GM19467 (cell line): ENCODE measurements around the gene TIGD6.
A peak's percentile ranks its signal among the peaks of the same experiment; 100 is the strongest.
"Not testable (repeated sequence)": the region's sequence is repeated elsewhere in the genome, so short reads cannot be mapped to it uniquely, and the experiment has no call there.

Experiments
- ATAC-seq: cut with Tn5 transposase; IDR thresholded peaks from one replicate; pipeline ENCODE4 v1.9.1; 2021; ENCODE audit warnings: mild to moderate bottlenecking, moderate library complexity; ENCODE audit not compliant: unreplicated experiment

TIGD6 gene

DNA sequence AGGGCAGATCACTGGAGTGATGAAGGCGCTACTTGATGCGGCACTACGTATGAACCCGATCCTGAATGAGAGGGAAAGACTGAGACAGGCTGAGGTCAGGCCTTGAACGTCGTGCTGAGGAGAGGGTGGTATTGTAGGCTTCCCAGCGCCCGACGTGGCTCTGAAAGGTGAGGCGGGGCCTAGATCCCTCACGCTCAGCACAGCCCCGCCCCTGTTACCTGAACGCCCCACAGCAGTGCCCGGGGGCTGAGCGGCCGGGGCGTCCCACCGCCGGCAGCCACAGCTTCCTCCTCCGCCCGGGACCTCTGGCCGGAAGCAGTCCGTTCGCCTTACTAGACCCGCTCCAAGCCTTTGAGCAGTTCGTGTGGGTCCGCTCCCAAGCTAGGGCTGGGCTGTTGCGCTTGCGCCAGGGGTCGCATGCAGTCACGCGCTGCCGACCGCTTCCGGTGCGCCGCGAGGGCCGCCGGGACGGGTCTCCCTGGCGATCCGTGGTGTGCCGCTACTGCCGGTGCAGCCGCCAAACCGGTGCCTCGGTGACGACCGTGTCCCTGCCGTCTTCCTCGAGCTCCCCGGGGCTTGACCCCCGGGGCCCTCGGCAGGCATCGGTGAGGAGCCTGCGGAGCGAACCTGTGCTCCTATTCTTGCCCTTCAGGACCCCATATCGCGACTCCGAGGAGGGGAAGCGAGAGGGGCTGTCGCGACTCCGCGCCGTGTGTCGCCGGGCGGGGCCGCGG lies at the start of gene TIGD6, which contains the start of gene HMGXB3:
Gene TIGD6, minus strand, starts transcription at position 399 of the 734 bp plus-strand sequence. CDS start 4,306 bp downstream, outside the sequence.
Gene HMGXB3, plus strand, starts transcription at position 484 of the 734 bp plus-strand sequence. CDS start 4,114 bp downstream, outside the sequence.
- peak; percentile 79 for ATAC-seq

GRCh38 chr5:150046031-150046430 lies 45.6 kb upstream of the TIGD6 start:
- ATAC-seq = no peak

DNA sequence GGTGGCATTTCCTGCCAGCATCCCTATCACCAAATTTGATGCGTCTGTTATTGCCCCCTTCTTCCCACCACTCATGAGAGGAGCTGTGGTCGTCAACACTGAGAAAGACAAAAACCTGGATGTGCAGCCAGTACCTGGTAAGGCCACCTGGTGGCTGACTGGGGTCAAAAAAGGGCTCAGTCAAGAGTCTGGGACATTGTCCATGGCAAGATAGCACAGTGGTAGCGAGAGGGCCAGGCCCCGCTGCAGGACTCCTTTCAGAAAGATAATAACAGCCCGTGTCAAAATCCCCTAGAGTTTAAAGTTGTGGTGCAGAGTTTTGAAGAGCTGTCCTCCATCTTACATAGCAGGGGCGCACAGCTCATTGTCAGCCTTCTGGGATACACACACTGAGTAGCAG lies 45.1 kb upstream of the TIGD6 start:
- no peak for ATAC-seq

DNA sequence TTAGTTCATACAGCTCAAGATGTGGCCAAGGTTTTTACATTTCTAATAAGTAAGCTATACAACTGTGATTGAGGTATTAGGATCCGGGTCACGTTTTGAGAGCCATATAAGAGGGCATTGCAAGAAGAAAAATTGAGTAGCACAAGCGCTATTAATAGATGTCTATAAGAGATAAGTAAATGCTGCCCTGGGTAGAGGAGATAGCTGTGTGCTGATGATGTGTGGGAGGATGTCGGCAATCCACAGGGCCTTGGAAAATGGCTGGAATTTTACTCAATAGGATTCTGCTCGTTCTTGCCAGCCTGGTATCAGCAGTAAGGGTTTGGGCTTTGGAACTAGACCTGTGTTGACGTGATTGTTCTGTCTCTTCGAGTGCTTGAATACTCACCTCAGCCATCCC lies 44.3 kb upstream of the TIGD6 start:
- ATAC-seq = no peak

GRCh38 chr5:150044329-150044681 lies 43.9 kb upstream of the TIGD6 start:
- ATAC-seq = no peak

DNA sequence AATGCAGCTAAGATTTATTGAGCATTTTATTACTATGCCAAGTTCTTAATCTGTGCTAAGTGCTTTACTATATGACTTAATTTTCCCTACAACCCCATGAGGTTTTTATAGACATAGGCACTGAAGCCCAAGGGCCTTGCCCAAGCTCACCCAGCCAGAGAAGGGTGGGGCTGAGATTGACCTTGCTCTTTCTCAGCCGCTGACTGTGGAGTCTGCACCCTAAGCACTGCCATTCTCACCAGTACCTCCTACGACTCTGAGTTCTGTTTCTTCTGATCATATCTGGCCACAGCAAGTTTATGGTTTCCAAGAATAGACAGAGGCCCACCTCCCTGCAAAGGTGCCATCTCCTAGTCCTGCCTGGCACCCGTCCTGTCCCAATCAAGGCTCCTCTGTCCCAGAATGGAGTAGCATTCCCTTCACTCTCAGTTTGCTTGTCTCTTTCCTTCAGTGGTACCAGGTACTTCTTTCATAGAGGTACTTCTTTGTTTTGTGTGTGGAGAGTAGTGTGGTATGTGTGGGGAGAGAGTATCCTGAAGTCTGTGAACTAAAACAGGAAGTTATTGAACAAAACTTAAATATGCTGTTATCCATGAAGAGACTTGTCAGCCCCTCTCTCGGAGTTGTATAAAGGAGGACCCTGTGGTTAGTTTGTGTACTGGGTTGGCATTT lies 43.3 kb upstream of the TIGD6 start:
- no peak for ATAC-seq

DNA sequence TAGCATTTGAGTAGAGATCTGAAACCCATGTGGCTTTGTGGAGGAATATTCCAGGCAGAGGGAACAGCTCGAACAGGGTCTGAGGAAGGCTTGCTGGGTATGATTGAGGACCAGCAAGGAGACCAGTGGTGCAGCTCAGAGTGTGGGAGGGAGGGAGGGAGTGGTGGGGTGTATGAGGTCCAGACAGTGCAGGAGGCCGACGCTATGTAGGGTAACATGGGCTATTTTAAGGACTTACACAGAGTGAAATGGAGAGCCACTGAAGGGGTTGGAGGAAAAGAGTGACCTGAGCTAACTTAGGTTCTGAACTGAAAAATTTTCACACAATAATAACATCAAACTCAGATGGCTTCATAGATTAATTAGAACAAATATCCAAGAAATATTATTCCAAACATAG lies 42.0 kb upstream of the TIGD6 start:
- no peak for ATAC-seq

DNA sequence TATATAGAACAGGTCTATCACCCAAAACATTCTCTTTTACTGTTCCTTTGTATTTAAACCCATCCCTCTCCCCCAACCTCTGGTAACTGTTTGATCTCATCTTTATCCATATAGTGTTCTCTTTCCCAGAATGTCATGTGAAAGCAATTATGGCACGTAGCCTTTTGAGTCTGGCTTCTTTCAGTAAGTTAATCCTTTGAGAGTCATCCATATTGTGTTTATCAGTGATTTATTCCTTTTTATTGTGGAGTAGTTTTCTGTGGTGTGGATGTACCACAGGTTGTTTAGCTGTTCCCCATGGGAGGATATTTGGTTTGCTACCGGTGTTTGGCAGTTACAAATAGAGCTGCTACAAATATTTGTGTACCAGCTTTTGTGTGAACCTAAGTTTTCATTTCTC lies 38.1 kb upstream of the TIGD6 start:
- no peak for ATAC-seq

DNA sequence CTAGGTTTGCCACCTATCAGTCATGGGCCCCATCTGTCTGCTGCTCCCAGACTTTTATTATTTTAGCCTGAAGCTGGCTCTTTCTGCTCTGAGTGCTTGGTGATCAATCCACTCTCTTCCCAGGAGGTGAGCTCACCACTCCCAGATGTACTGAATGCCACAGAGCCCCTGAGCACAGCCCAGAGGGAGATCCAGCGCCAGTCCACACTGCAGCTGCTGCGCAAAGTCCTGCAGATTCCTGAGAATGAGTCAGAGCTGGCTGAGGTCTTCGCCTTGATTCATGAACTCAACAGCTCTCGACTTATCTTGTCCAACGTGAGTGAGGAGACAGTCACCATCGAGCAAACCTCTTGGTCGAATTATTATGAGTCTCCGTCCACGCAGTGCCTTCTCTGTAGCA lies 36.1 kb upstream of the TIGD6 start:
- no peak for ATAC-seq

GRCh38 chr5:150035139-150035895 lies 34.9 kb upstream of the TIGD6 start:
- peak; percentile 88 for ATAC-seq

- ATAC-seq = no peak
Observed at GRCh38 chr5:150034662-150035061, 34.2 kb upstream of the TIGD6 start.

DNA sequence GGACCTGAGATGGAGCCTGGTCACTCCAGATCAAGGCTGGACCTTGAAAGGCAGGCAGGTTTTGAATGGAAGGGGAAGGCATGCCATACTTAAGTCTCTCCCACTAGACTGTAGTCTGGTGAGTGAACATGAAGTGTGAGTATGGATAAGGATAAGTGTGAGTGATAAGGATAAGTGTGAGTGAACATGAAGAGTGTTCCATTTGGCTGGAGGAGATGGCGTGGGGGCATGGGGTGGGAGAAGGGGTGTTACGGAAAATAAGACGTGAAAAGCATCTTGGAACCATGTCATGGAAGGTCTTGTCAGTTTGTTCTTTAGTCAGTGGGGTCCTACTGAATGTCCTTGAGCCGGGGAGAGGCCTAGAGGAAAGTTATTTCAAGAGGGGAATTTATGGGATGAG lies 32.9 kb upstream of the TIGD6 start:
- ATAC-seq = no peak

DNA sequence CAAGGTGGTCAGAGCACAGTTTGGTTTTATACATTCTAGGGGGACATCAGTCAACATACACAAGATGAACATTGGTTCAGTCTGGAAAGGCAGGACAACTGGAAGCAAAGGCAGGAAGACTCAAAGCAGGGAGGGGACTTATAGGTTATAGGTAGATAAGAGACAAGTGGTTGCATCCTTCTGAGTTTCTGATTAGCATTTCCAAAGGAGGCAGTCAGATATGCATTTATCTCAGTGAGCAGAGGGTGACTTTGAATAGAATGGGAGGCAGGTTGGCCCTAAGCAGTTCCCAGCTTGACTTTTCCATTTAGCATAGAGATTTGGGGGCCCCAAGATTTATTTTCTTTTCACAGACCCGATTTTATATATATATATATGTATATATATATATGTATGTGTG lies 27.6 kb upstream of the TIGD6 start:
- ATAC-seq = not testable (repeated sequence)

- no peak for ATAC-seq
Observed at GRCh38 chr5:150026682-150027172, 26.3 kb upstream of the TIGD6 start.

DNA sequence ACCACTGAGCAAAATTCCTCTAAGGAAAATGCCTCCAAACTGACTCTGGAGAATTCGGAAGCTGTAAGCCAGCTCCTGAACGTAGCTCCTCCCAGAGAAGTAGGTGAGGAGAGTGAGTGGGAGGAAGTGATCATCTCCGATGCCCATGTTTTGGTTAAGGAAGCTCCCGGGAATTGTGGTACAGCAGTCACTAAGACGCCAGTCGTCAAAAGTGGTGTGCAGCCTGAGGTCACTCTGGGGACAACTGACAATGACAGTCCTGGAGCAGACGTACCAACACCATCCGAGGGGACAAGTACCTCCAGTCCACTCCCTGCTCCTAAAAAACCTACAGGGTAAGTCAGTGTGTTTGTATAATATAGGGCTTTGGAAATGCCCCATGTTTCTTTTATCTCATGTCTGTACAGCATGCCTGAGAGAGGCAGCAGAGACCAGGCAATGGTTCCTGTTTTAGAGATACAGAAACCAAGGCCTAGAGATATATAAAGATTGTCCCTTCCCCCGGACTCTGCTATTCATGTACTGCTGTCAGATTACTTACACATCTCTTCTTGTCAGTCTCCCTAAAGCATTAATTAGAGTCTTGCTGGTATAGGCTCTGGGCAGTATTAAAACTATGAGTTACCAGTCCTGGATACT lies 24.0 kb upstream of the TIGD6 start:
- ATAC-seq = no peak

GRCh38 chr5:150023136-150023535 lies 22.7 kb upstream of the TIGD6 start:
- ATAC-seq = no peak

GRCh38 chr5:150022681-150023080 lies 22.2 kb upstream of the TIGD6 start:
- ATAC-seq = no peak

DNA sequence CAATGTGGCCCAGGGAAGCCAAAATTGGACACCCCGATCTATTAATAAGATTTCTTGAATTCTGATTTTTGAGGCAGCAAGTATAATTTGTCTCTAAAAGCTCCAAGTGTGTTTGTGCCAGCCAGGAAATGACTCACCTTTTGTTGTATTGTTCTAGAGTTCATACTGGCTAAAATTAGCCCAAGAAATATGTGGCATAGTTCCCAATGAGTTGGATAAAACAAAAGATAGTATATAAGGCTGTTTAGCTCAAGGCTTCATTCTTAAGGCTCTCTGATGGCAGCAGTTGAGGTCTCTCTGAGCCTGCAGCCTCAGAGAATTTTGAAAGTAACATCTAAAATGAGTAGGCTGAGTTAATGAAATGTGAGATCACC lies 21.7 kb upstream of the TIGD6 start:
- no peak for ATAC-seq

- no peak for ATAC-seq
Observed at GRCh38 chr5:150021491-150022157, 21.2 kb upstream of the TIGD6 start.

DNA sequence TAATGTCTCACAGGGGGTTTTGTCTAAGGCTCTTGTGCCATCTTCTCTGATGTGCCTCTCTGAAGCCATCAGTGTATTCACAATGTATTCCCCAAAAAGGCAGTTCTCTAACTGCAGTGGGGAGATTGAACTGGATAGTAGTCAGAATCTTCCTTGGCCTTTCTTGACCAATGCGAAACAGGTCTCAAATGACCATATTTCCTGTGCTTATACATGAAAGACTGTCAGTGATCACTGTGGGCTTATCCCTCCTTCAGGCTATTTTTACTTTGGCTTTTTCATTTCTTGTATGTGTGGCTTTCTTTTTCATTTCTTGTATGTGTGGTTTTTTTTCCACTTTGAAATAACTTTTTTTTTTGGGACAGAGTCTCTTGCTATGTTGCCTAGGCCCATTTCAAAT lies 19.8 kb upstream of the TIGD6 start:
- ATAC-seq = no peak
